ENCODE results near the gene LIF.

LIF gene

GRCh38 chr22:30227438-30228228 lies 18.9 kb downstream of the LIF start:
- TF ChIP-seq, protein P1, sequence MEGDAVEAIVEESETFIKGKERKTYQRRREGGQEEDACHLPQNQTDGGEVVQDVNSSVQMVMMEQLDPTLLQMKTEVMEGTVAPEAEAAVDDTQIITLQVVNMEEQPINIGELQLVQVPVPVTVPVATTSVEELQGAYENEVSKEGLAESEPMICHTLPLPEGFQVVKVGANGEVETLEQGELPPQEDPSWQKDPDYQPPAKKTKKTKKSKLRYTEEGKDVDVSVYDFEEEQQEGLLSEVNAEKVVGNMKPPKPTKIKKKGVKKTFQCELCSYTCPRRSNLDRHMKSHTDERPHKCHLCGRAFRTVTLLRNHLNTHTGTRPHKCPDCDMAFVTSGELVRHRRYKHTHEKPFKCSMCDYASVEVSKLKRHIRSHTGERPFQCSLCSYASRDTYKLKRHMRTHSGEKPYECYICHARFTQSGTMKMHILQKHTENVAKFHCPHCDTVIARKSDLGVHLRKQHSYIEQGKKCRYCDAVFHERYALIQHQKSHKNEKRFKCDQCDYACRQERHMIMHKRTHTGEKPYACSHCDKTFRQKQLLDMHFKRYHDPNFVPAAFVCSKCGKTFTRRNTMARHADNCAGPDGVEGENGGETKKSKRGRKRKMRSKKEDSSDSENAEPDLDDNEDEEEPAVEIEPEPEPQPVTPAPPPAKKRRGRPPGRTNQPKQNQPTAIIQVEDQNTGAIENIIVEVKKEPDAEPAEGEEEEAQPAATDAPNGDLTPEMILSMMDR (IDR thresholded peaks at IDR 0.05), result no peak
- TF ChIP-seq ZFX (IDR thresholded peaks at IDR 0.05; ENCODE audit: borderline replicate concordance), result no peak
- no peak overlapping the region for H3K27ac ChIP-seq

GRCh38 chr22:30226192-30226832 lies 20.2 kb downstream of the LIF start:
- TF ChIP-seq ZFX (IDR thresholded peaks at IDR 0.05; ENCODE audit: borderline replicate concordance), result no peak
- TF ChIP-seq, protein P1 (IDR thresholded peaks at IDR 0.05), result no peak
- H3K27ac ChIP-seq, result no peak overlapping the region

DNA sequence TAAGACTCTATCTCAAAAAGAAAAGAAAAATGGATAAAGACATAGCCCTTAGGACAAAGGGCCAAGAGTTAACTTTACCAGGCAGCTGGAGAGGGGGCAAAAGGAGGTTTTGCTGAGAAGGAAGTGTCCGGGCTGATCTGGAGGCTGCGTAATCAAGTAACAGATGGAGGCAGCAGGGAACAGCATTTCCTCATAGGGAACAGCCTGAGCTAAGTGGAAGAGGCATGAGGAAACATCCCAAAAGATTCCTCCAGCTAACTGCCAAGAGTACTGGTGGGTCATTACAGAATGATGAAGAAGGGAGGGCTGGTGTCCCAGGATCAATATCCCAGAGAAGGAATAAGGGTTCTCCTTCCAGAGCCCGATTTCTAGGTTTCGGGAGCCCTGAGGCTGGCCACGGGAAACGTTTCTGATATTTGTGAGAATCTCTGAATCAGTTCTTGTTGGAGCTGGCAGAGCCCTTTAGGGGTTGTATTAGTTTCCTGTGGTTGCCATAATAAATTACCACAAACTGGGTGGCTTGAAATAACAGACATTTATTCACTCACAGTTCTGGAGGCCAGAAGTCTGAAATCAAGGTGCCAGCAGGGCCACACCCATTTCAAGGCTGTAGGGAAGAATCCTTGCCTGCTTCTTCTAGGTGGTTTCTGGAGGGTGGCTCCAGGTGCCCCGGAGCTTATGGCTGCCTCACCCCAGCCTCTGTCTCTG lies 21.2 kb downstream of the LIF start:
- H3K27ac ChIP-seq, result no peak overlapping the region
- TF ChIP-seq ZFX (IDR thresholded peaks at IDR 0.05; ENCODE audit: borderline replicate concordance), result no peak
- TF ChIP-seq, protein P1 (IDR thresholded peaks at IDR 0.05), result no peak

DNA sequence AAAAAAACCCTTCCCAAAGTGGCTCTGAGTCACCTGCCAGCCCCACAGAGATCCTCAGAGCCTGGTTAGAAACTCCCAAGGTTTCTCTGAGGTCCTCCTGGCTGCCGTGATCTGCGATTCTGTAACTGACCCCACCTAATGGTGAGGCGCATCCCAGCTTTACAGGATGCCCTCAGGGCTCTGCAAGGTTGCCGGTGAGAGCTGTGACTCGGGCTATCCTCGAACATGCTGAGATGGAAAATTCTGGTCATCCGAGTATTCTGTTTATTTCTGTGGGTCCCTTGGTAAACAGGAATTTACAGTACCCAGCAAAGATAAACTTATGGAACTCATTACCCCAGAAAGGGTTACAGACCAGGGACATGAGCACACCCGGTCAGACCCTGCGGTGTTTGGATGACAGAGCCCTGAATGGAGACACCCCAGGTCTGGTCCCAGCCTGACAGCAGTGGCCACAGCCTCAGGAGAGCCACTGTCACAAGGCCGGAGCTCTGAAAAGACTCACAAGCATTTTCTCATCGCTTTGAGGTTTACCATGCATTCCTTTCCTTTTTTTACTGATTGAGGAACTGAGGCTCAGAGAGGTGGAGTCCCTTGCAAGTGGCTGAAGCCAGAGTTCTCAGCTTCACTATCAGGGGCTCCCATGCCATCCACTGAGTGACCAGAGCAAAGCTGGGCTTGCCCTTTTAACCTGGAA lies 22.2 kb downstream of the LIF start:
- no peak overlapping the region for H3K27ac ChIP-seq

DNA sequence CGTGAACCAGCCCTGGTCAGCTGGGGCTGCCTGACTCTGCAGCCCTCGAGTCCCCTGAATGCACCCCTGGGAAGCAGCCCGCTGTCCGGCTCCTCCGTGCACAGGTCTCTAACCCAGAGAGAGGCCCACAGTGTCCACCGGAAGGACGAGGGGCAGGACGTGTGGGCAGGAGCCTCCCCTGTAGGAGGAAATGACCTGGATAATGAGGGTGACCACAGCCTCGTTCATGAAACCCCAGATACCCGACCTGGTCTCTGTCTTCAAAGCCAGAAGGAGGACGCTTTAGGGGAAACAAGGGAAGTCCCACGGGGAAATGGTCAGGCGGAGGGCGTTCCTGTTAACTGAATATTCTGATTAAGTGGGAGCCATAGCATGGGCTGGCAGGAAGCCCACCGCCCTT lies 23.3 kb downstream of the LIF start:
- TF ChIP-seq ZFX (IDR thresholded peaks at IDR 0.05; ENCODE audit: borderline replicate concordance), result no peak
- TF ChIP-seq, protein P1 (IDR thresholded peaks at IDR 0.05), result no peak
- H3K27ac ChIP-seq, result no peak overlapping the region

More for the DNA sequence above, 22.2 kb downstream of the LIF start:
- TF ChIP-seq ZFX (IDR thresholded peaks at IDR 0.05; ENCODE audit: borderline replicate concordance), result no peak

DNA sequence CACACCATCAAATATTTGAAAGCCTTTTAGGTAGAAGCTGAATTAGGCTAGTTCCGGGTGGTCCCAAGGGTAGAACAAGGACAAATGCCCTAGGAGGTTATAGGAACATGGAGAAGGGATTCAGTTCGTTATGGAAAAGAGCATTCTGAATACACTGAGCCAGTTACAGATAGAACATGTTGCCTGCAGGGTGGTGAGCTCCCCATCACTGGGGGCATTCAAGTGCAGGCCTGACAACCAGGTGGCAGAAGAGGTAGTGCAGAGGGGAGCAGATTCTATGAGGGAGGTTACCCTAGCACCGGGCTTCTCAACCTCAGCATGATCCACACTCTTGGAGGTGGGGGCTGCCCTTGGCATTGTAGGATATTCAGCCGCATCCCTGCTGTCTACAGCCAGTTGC lies 24.2 kb downstream of the LIF start:
- no peak for TF ChIP-seq ZFX (IDR thresholded peaks at IDR 0.05; ENCODE audit: borderline replicate concordance)
- TF ChIP-seq, protein P1 (IDR thresholded peaks at IDR 0.05), result no peak
- no peak overlapping the region for H3K27ac ChIP-seq

Data from 22Rv1 (cell line).